ENCODE data around the gene NUP98.

GRCh38 chr11:3845670-3846069 lies 48.3 kb upstream of the NUP98 start:
- TF ChIP-seq, protein P1, sequence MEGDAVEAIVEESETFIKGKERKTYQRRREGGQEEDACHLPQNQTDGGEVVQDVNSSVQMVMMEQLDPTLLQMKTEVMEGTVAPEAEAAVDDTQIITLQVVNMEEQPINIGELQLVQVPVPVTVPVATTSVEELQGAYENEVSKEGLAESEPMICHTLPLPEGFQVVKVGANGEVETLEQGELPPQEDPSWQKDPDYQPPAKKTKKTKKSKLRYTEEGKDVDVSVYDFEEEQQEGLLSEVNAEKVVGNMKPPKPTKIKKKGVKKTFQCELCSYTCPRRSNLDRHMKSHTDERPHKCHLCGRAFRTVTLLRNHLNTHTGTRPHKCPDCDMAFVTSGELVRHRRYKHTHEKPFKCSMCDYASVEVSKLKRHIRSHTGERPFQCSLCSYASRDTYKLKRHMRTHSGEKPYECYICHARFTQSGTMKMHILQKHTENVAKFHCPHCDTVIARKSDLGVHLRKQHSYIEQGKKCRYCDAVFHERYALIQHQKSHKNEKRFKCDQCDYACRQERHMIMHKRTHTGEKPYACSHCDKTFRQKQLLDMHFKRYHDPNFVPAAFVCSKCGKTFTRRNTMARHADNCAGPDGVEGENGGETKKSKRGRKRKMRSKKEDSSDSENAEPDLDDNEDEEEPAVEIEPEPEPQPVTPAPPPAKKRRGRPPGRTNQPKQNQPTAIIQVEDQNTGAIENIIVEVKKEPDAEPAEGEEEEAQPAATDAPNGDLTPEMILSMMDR (IDR thresholded peaks at IDR 0.05 in 4 of 5, conservative IDR thresholded peaks at IDR 0.05 in 1 of 5) = no peak
- no peak for TF ChIP-seq POLR2A (IDR thresholded peaks at IDR 0.05)

Data from gastrocnemius medialis (tissue), 4 donors.